Activated gamma-delta T cell treated with anti-CD3 and anti-CD28 coated beads, Interleukin-2, amount 50 U/mL, for 16 hours (primary cell): ENCODE results near the gene USP22.

Source experiments
- DNase-seq: peaks from one replicate; pipeline ENCODE4 v3.0.0-alpha.2; 2020; ENCODE audit warnings: low read depth

USP22 gene

DNA sequence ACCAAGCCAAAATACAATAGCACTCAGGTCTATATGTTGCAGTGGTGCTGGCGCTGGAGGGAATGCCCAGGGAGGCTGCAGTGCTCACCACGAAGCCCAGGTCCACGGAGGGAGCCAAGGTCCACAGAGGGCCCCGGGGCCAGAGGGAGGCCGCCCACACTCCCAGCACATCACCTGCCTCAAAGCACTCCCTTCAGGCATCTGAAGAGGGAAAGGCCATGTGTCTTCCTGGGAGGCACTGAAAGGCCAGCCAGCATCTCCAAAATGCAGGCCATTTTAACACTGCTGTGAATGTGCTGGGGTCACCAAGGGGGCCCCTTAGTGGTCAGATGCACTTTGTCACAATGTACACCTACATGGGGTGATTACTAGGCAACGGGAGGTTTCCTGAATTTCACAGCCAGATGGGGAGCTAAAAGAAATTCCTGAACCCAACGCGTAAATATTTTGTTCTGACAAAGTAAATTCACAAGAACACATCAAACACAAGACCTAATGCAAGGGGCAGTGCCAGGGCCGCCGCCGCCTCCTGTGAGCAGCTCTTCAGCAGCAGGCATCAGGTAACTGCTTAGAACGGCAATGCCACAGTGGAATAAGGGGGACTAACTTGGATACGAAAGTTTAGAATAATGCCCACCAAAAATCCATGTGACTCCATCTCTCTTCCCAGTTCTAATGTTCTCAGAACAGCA lies 42.8 kb downstream of the USP22 start:
- no peak for DNase-seq

GRCh38 chr17:20999044-20999573 lies 43.7 kb downstream of the USP22 start:
- DNase-seq = no peak

GRCh38 chr17:20998571-20999043 lies 44.2 kb downstream of the USP22 start:
- no peak for DNase-seq

GRCh38 chr17:20997711-20998570 lies 44.9 kb downstream of the USP22 start:
- DNase-seq = no peak

DNA sequence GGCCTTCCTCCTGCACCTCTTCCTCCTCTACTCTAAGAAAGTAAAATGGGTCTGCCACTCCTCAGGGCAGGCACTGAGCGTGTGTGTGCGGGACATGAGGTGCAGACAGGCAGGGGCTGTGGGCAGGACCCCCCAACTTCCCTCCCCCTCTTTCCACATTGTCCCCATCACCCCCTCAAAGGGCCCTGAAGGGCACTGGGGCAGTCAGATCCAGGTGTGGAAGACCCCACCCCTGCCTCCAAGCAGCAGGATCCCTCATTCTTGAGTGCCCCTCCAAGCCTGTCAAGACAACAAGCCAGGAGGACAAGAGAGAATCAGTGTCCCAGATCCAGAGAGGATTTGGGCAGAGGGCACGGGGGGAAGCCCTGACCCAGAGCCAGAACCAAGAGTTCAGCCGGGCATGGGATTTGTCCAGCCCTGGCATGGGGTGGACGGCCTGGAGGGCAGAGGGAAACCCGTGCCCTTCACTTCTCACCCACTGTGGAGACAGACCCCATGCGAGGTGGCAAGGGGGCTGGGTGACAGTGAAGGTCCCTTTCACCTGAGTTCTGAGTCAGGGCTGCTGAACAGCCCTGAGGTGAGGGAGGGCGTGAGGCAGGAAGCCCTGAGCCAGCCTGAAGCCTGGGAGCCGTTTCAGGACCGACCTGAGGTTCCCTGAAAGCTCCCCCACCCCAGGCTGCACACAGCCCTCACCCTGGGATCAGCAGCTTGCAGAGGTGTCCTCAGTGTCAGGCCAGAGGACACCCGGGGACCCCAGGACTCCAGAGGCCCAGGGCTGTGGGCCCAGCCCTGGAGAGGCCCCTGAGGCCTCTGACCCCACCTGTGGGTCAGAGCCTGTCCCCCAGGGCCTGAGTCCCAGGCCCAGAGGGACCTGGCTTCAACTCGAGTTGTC lies 45.8 kb downstream of the USP22 start:
- no peak for DNase-seq

DNA sequence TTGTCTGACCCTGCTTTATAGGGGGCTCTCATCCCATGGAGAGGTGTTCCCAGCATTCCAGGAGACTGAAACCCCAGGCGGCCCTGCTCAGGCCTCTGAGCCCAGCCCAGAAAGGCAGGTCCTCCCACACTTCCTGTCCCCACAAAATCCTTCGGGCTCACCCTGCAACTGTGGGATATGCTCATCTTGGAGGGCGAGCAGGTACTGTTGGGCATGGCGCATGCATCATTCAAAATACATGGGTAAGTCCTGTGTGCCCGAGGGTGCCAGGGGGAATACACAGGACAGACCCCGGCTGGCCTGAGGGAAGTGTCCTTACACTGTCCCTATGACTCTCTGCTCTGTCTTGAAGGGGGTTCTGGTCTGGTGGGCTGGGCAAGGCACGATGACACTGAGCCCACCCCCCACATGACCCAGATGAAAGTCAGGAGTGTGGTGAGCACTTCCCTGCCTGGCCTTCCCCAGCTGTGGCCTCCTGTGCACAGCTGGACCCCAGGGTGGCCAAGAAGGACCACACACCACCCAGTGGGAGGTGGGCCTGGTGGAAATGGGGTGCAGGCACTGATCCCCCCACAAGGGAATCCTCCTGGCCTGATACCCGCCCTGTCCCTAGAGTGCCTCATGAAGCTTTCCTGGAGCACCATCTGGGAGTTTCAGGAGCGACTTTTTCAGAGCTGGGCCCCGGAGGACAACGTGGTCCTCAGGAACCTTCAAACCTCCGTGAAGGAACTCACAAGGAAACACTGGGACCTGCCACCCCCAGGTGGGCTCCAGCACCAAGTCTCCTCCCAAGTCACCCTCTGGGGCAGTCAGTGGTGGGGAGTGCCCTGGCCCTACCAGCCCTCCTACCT lies 46.7 kb downstream of the USP22 start:
- no peak for DNase-seq

DNA sequence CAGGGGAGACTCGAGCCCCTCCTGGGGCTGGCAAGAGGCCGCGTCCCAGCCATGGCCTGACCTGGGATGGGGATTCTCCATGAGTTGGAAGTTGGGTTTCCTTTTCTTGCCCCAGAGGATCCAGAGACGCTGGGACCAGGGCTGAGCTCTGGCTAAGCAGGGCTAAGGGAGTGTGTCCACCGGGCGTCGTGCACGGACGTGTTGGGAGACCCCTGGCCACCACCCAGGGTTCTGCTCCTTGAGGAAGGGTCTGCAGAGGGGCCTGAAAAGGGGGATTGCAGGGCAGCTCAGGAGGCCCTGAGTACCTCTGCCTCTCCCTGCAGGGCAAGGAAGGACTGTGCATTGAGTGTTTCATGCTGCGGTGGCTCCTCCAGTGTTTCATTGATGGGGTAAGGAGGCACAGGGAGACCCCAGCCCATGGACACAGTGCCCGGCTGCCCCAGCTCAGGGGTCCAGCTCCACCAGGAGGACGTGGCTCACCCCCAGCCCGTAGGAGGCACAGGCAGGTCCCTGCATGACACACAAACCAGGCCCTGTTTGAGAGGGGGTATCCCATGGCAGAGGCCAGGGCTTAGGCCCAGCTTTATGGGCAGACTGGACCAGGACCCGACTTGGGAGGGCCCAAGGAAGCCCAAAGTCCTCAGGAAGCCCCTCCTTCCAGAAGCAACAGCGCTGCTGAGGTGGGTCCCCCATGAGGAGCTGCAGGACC lies 47.5 kb downstream of the USP22 start:
- no peak for DNase-seq

DNA sequence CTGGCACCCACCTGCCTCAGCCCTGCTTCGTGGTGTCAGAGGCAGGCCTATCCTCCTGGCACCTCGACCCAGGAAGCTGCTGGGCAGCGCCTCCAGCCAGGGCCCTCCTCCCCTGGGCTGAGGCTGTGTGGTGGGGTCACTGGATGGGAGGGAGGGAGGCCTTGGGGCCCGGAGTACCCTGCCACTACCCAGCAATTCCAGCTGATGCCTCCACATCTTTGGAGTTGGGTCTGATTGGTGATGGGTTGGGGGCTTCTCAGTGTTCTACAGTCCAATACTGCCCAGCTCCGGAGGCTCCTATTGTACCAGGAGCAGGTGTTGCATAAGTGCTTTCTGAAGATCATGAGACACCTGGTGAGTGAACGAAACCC lies 48.0 kb downstream of the USP22 start:
- DNase-seq = no peak

DNA sequence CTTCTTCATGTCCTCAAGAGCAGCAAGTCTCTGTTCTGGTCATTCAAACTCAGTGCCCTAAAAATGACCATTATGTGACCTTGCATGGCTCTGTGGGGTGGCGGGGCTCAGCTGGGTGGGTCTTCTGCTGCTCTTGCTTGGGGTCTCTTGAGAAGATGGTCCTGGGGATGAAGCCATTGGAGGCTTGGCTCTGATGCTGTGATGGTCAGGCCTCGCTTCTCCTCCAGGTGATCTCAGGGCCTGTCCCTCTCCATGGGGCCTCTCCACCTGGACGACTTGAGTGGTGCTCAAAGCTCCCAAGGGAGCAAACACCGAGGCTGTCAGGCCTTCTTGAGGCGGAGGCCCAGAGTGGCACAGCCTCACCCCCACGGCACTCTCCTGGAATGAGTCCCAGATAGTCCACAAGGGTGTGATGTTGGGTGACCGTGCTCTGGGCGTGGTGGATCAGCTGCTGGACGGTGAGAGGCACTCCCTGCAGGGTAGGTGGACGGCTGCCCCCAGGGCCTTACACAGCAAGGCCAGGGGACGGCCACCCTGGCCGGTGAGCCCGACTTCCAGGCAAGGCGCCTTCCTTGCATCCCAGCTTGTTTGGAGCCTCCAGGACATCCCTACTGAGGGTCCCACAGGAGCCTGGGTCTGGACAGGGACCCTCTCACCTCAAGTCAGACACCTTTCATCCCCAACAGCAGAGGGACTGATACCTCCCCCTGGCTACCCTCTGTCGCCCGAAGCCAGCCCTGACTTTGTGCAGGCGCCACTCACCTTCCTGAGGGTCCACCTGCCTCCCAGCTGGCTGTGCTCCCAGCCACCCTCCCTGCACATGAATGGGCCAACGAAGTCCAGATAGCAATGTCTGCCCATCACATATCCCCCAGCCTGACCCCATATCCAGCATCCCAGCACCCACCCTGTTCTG lies 48.7 kb downstream of the USP22 start:
- no peak for DNase-seq

- DNase-seq = peak; percentile 29
These were observed 49.6 kb downstream of the USP22 start for GRCh38 chr17:20992987-20993862.

DNA sequence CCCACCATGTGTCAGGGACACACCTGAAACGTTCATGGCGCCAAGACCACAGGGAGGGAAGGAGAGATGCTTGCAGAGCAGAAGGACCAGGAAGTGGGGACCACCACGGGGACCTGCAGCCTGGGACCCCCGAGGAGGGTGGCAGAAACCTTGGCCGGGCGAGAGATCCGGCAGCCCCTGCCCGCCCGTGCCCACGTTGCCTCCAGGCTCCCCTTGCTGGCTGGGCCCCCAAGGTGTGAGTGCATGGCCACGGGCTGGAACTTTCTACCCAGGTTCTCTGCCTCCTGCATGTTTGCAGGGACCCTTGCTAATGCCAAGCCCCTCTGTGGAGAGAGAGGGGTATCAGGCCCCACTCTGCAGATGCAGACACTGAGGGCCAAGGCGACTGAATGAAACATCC lies 50.4 kb downstream of the USP22 start:
- no peak for DNase-seq

GRCh38 chr17:20991276-20992037 lies 51.4 kb downstream of the USP22 start:
- DNase-seq = no peak

GRCh38 chr17:20989991-20990855 lies 52.6 kb downstream of the USP22 start:
- no peak for DNase-seq

GRCh38 chr17:20989481-20989880 lies 53.3 kb downstream of the USP22 start:
- DNase-seq = no peak

- no peak for DNase-seq
These were observed 53.9 kb downstream of the USP22 start for GRCh38 chr17:20988896-20989295.

DNA sequence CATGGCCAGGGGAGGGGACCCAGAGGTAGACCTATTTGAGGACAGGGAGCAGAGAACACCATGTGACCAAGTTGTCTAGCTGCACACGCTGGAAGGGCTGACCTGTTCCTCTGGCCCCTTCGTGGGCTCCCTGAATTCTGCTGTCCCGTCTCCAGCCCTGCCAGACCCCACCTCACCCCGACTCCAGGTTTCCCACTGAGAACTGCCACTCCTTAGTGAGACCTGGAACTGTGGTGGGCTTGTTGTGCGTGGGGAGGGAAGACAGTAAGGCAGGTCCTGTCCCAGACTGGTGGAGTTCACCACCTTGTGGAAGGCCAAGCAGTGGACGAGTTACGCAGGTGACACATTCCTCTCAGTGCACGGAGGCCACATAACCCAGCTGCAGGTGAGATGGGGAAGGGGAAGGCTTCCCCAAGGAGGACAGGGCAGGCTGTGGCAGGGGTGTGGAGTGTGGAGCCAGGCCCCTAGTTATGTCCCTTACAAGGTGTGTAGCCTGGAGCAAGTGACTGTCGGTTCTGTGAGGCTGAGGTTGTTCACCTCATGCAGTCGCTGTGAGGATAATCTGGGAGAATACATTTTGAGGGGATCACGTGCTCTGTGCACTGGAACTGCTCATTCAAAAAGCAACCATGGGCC lies 54.7 kb downstream of the USP22 start:
- no peak for DNase-seq
